Measurements from ENCODE around the gene COX7B2.
A peak's percentile ranks its signal among the peaks of the same experiment; 100 is the strongest.

The COX7B2 gene

GRCh38 chr4:46886711-46887110 is 22.3 kb downstream of the COX7B2 start:
- no peak for DNase-seq

GRCh38 chr4:46878641-46879040 is 30.4 kb downstream of the COX7B2 start:
- no peak for DNase-seq

GRCh38 chr4:46874811-46875210 is 34.2 kb downstream of the COX7B2 start:
- DNase-seq, result no peak

GRCh38 chr4:46870411-46870810 is 38.6 kb downstream of the COX7B2 start:
- no peak for DNase-seq

GRCh38 chr4:46856333-46856732 is 52.7 kb downstream of the COX7B2 start:
- DNase-seq, result no peak

GRCh38 chr4:46852800-46853199 is 56.2 kb downstream of the COX7B2 start:
- no peak for DNase-seq

- no peak for DNase-seq
Measured at GRCh38 chr4:46850026-46850425, 59.0 kb downstream of the COX7B2 start.

- DNase-seq, result peak; percentile 48
Measured at GRCh38 chr4:46844325-46844917, 64.6 kb downstream of the COX7B2 start.

- DNase-seq, result peak; percentile 8
Measured at GRCh38 chr4:46839128-46839527, 69.9 kb downstream of the COX7B2 start.

GRCh38 chr4:46837639-46838038 is 71.4 kb downstream of the COX7B2 start:
- no peak for DNase-seq

GRCh38 chr4:46836584-46836983 is 72.5 kb downstream of the COX7B2 start:
- no peak for DNase-seq

- no peak for DNase-seq
Measured at GRCh38 chr4:46830971-46831454, 78.0 kb downstream of the COX7B2 start.

- no peak for DNase-seq
Measured at GRCh38 chr4:46820154-46820553, 88.9 kb downstream of the COX7B2 start.

GRCh38 chr4:46819095-46819494 is 90.0 kb downstream of the COX7B2 start:
- DNase-seq, result no peak

GRCh38 chr4:46818604-46819003 is 90.4 kb downstream of the COX7B2 start:
- DNase-seq, result no peak

GRCh38 chr4:46817806-46818205 is 91.2 kb downstream of the COX7B2 start:
- no peak for DNase-seq

GRCh38 chr4:46804781-46805413 is 104.1 kb downstream of the COX7B2 start:
- DNase-seq, result no peak

GRCh38 chr4:46793036-46793435 is 116.0 kb downstream of the COX7B2 start:
- DNase-seq, result no peak

- DNase-seq, result no peak
Measured at GRCh38 chr4:46781434-46782092, 127.5 kb downstream of the COX7B2 start.

GRCh38 chr4:46765465-46765864 is 143.6 kb downstream of the COX7B2 start:
- DNase-seq, result no peak

- no peak for DNase-seq
Measured at GRCh38 chr4:46730075-46730474, 179.0 kb downstream of the COX7B2 start.

GRCh38 chr4:46720055-46720454 is 189.0 kb downstream of the COX7B2 start:
- DNase-seq, result no peak

GRCh38 chr4:46717950-46718349 is 191.1 kb downstream of the COX7B2 start:
- no peak for DNase-seq

GRCh38 chr4:46715468-46715867 is 193.6 kb downstream of the COX7B2 start:
- no peak for DNase-seq

Measured in CD4-positive, alpha-beta T cell treated with Interleukin-4 for 4 hours (primary cell).